CD4-positive, alpha-beta T cell treated with Interleukin-10 for 1 hour (primary cell): Measurements from ENCODE around the gene CNTN1.

Experiments
- DNase-seq: peaks from one replicate; pipeline ENCODE4 v3.0.0-alpha.2; 2020

Gene CNTN1

DNA sequence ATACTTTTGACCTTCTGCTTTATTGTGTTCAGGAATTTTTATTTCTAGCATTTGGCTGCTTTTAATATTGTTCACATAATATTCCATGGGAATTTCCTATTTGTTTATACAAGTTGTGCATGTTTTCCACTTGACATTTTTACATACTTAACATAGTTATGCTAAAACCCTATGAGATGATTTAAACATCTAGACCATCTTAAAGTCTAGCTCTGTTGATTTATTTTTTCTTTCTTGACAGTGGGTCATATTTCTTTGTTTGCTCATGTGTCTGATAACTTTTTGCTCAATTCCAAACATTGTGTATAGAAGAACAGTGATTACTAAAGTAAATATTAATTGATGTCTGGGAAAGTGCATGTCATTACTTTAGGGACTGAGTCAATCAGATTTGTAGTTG, 293.8 kb downstream of the CNTN1 start:
- DNase-seq = no peak

DNA sequence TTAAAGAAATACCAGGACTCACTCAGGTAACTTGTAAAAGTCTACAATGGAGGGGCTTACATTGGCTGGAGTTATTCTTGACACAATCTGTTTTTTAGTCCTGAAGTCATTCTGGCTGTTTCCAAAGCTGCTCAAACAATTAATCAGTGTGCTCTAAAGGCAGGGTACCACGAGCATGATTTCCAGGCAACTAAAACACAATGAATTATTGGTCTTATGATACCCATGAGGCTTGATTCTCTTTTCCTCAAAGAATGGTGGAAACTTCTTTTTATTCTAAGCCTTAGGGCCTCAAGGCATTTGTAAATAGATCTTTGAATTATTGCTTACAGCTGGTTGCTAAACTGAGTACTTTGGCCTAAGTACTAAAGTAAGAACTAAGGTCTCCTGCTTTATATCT, 296.1 kb downstream of the CNTN1 start:
- no peak for DNase-seq

GRCh38 chr12:40988824-40989223, 296.6 kb downstream of the CNTN1 start:
- DNase-seq = no peak

DNA sequence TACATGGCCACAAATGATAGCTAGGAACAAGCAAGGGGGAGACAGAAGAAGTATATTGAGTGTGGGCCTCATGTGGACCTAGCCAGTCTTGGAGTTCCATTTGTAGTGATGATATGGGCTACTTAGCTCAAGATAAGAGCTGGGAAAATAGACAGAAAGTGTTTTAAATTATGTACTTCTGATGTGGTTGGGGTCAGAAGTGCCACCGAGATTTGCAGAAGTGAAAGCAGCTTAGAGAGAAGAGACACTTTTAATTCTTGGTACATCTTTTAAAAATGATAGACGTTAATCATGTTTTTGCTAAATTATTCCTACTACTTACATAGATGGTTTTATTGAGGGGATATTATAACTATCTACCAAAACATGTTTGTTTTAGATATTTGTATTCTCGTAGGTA, 297.5 kb downstream of the CNTN1 start:
- no peak for DNase-seq

GRCh38 chr12:40992158-40992557, 299.9 kb downstream of the CNTN1 start:
- DNase-seq = no peak

DNA sequence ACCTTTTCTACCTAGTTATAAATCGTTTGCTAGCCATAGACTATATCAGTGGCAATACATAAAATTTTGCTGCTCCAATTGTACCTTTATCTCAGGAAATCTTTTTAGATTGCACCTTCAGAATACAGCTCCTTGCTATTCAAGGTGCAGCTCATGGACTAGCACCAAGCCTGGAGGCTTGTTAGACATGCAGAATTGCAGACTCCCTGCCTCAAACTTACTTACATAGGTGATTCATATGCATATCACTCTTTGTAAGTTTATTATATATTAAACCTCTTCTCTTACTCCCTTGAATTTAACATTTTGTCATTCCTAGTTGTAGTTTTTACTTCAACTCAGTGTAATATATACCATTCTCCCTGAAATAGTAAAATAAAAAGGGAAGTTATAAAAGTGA, 300.4 kb downstream of the CNTN1 start:
- DNase-seq = no peak

GRCh38 chr12:40993158-40993557, 300.9 kb downstream of the CNTN1 start:
- DNase-seq = no peak

DNA sequence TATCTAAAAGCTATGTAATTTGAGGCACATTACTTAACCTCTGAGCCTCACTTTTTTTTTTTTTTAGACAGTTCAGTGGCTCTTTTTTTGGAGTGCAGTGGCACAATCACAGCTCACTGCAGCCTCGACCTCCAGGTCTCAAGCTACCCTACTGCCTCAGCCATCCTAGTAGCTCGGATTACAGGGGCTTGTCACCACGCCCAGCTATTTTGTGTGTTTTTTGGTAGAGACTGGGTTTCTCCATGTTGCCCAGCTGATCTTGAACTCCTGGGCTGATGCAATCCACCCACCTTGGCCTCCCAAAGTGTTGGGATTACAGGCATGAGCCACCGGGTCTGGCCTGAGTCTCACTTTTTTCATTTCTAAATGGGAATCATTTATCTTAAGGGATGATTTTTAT, 303.9 kb downstream of the CNTN1 start:
- DNase-seq = no peak

DNA sequence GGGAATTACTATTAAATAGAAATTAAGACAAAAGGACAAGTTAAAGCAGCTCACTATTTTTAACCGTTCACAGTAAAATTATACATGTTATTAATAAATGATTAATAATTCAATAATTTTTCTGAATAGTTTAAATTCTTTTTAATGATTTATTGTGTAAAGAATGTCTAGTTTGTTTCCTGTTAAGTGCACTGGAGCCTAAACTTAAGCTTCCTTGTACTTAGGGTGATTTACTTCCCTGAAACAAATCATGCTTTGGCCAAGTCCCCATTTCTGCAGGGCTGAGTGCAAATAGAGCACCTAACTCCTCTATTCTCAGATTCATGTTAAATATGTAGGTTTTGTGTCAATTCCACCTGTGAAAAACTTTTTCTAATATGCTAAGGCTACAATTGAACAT, 307.0 kb downstream of the CNTN1 start:
- DNase-seq = no peak

- no peak for DNase-seq
Observed at GRCh38 chr12:41008472-41008871, 316.2 kb downstream of the CNTN1 start.

GRCh38 chr12:41011939-41012338, 319.7 kb downstream of the CNTN1 start:
- no peak for DNase-seq

DNA sequence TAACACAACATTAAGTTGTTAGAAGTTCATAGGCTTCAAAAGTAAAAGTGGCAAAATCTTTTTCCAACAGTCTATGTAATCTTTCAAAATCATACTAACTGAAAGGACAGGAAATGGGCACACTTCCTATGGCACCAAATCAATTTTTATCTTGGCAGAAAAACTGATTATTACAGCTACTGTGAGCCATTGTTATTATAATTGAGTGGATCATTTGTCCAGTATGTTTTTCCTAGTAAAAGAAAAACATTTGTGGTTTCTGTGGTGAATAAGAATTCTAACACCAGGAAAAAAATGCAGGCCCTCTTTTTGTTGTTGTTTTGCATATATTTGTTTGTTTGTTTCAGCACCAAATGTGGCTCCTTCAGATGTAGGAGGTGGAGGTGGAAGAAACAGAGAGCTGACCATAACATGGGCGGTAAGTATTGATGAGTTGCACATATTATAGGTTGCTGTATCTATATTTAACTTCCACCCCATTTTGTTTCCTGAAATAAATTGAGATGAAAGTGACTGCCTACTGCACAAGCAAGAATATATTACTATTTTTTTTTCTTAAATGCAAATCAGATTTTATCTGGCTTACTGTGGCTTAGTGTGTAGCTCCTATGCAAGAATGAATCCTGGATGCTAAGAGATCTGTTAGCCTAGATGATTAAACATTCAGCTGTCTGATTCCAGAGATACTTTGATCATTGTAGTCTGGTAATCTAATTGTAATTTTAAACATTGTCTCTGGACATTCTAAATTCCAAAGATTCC, 321.8 kb downstream of the CNTN1 start:
- DNase-seq = no peak

DNA sequence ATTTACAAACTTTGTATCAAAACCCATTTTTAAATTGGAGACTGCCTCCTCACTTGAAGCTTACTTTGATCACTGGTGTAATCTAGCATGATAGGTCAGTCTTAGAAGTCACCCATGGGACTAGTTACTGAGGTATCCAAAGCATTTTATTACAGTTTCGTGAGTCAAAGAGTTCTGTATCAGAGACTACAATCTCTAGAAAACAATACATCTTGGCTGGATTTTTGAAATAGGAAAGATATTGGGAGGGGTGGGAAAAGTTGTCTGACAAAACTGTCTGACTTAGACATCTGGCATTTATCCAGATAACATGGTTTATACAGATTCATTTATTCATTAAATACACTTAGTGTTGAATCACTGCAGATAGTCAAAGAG, 322.4 kb downstream of the CNTN1 start:
- no peak for DNase-seq

DNA sequence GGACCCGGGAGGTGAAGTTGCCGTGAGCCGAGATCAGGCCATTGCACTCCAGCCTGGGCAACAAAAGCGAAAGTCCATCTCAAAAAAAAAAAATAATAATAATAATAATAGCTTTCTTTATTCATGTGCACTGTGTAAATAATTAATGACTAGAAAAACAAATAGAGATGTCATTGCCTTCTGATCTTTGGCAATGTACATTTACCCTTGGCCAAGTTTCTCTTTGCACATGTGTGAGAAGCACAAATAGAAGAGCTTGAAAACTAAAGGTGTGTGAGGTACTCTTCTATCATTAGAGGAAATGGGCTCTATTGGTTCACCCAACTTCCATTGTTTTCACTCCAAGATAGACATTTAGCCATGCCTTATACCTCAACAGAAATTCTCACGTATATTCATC, 325.8 kb downstream of the CNTN1 start:
- no peak for DNase-seq

- no peak for DNase-seq
Observed at GRCh38 chr12:41019461-41019860, 327.2 kb downstream of the CNTN1 start.

DNA sequence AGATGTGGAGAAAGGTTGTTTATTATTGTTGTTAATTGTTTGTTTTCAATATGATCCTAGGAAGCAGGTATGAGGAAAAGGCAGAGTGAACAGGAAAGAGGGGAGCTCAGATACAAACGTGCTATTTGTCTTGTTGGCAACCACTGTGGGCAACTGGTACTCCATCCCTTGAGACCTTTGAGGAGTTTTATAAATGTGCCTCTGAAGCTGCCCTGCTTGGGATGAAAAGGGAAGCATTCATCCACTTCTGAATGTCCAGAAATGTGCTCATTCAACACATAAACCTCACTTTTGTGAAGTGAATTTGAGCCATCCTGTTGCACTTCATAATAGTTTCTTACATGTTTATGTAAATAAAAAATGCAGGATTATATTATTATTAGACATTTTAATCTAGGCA, 331.6 kb downstream of the CNTN1 start:
- no peak for DNase-seq

DNA sequence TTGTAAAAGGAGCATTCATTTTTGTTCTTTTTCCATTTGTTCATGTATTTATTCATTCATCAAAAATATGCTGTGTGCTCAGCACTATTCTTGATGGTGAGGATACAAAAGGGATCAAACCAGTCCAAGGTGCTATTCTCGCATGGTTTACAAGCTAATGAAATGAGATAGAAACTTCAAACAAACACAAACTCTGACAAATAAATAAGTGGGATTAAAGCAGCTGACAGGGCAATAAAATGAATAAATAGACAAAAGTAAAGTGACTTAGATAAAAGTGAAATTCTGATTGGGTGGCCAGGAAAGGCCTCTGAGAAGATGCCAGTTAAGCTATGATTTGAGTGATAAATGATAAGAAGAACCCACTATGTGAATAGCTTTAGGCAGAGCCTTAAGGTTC, 333.9 kb downstream of the CNTN1 start:
- DNase-seq = no peak

DNA sequence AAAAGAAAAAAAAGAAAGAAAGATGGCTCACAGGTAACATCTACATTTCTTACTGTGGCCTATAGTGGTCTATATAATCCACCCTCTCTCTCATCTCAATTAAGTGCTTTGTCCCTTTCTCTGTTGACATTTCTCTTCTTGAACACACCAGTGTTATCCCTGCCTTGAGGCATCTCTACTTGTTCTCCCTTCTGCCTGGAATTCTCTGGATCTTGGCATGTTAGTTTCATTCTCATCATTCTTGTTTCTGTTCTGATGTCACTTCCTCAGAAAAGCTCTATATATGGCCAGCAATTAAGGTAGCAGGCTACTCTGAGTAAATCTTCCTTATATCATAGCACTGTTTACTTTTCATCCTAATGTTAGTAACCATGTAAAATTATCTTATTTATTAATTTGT, 340.1 kb downstream of the CNTN1 start:
- no peak for DNase-seq

- no peak for DNase-seq
Observed at GRCh38 chr12:41034686-41035085, 342.4 kb downstream of the CNTN1 start.

DNA sequence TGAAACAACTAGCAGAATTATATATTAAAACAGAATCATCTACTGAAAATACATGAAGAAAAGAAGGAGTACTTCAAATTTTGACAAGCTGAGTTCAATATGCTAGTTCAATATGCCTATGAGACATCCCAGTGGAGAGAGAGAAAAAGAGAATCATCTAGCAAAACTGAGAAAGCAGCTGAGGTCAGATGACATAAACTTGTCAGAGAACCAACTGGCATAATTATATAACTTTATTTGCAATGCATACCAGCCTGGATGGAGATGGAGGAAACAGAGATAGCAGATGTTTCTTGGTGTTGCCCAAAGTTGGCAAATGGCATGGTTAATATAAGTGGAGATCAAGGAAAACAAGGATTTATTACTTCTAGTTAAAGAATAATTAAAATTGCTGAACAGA, 347.2 kb downstream of the CNTN1 start:
- DNase-seq = no peak

DNA sequence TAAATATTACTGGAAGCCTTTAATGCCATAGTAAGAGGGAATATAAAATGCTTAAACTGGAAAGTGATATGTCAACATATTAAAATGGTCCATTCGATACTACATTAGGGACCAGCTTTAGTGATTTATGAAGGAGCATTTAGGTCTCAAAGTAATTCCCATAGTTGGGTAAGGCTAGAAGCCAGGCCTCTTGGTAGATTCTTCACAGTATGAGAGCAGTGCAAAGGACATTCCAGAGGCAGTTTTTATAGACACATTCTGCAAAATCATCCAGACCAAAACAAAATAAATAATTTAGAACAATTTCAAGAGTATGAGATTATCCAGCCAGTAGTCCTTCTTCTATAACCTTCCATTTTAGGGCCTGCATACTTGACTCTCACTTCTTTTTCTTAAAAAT, 353.3 kb downstream of the CNTN1 start:
- DNase-seq = no peak

DNA sequence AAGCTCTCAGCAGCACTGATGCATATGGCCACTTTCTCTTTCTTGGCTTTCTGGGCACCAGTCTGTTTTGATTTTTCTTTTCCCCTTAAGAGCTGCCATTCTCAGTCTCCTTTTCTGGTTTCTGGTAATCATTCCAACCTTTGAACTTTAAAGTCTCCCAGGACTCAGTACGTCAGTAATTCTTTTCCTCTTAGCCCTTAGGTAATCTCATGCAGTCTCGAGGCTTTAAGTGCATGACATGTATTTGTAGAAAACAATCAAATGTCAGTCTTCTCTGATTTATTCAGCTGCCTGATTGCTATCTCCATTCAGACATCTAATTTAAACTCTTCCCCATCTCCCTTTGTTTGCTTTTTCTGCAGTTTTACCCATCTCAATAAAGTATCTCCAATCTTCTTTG, 356.8 kb downstream of the CNTN1 start:
- DNase-seq = no peak

- DNase-seq = no peak
Observed at GRCh38 chr12:41051954-41052353, 359.7 kb downstream of the CNTN1 start.

DNA sequence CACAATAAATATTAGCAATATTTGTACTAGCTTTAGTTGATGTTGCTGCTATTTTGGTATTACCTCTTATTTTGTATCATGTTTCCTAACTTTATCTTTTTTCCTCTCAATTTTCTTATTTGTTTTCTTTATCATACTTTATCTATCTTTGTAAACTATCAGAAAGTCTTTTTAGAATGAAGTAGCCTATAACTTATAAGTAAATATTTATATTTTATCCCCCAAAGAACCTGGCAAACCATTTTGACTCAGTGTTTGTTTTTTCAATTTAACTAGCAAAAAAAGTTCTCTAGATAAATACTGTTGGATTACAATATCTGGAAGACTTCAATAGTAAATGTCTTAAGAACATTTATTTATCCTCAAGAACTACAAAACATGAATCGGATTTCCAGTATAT, 360.2 kb downstream of the CNTN1 start:
- no peak for DNase-seq

DNA sequence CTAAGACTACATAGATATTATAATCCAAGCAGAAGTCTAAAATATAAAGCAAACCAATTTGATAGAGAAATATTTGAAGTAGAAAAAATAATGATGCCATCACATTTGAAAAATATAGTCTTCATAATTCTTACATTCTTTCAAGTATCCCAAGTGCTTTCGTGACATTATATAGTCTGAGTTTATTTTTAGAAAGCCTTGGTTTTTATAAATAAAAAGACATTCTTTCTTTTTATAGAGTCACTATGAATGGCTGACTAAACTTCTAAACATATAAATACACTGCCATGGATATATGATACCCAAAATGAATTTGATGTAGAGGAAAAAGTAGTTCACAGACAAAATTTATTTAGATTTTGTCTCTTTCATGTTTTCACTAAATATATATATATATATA, 360.8 kb downstream of the CNTN1 start:
- no peak for DNase-seq
